DOHH2 (cell line): ENCODE results near the gene PACRGL.

Experiments used
- H3F3A ChIP-seq: fragments of 200-600 bp; sonication (generic), shearing (Covaris generic); 2 replicates; pipeline ENCODE4 v1.6.0; 2016; ENCODE audit warnings: antibody characterized with exemption, mild to moderate bottlenecking; ENCODE audit not compliant: control insufficient read depth, insufficient read depth
- H3K27ac ChIP-seq: fragments of 200-600 bp; sonication (generic); 2 replicates; pipeline ENCODE4 v1.5.1; 2014; ENCODE audit warnings: low read depth, mild to moderate bottlenecking, low read length, moderate library complexity
- H3K27me3 ChIP-seq: fragments of 200-600 bp; sonication (generic); 2 replicates; pipeline ENCODE4 v1.6.1; 2014; ENCODE audit warnings: mild to moderate bottlenecking, low read length, mixed read lengths; ENCODE audit not compliant: control insufficient read depth
- H3K36me3 ChIP-seq: fragments of 200-600 bp; sonication (generic); 2 replicates; pipeline ENCODE4 v1.6.1; 2014; ENCODE audit warnings: mild to moderate bottlenecking, low read length, moderate library complexity, mixed read lengths; ENCODE audit not compliant: control insufficient read depth
- H3K4me1 ChIP-seq: fragments of 200-600 bp; sonication (generic); 2 replicates; pipeline ENCODE4 v1.6.1; 2014; ENCODE audit warnings: mild to moderate bottlenecking, low read length, mixed read lengths; ENCODE audit not compliant: control insufficient read depth
- H3K4me2 ChIP-seq: fragments of 200-600 bp; sonication (generic); 2 replicates; pipeline ENCODE4 v1.6.0; 2014; ENCODE audit warnings: mild to moderate bottlenecking, low read length, moderate library complexity
- H3K4me3 ChIP-seq: fragments of 200-600 bp; sonication (generic); 2 replicates; pipeline ENCODE4 v1.5.1; 2014; ENCODE audit warnings: mild to moderate bottlenecking, low read length, mixed read lengths
- H3K79me2 ChIP-seq: fragments of 200-600 bp; sonication (generic); 2 replicates; pipeline ENCODE4 v1.6.1; 2014; ENCODE audit warnings: mild to moderate bottlenecking, low read length, mixed read lengths; ENCODE audit not compliant: control insufficient read depth
- H3K9me2 ChIP-seq: fragments of 200-600 bp; sonication (generic); replicated peaks from 2 replicates; pipeline ENCODE4 v1.6.1; 2014; ENCODE audit warnings: mild to moderate bottlenecking, low read length, mixed read lengths; ENCODE audit not compliant: control insufficient read depth
- H3K9me3 ChIP-seq: fragments of 200-600 bp; sonication (generic); 2 replicates; pipeline ENCODE4 v1.6.1; 2014; ENCODE audit warnings: antibody characterized with exemption, low read length, mixed read lengths; ENCODE audit not compliant: control insufficient read depth, insufficient read depth
- H4K20me1 ChIP-seq: fragments of 200-600 bp; sonication (generic); 2 replicates; pipeline ENCODE4 v1.6.0; 2014; ENCODE audit warnings: low read depth, mild to moderate bottlenecking, antibody characterized with exemption, low read length, moderate library complexity; ENCODE audit not compliant: control insufficient read depth, insufficient read depth
- CTCF ChIP-seq: fragments of 200-600 bp; sonication (generic); IDR thresholded peaks from one replicate; pipeline ENCODE4 v1.5.1; 2014; ENCODE audit warnings: antibody characterized with exemption, mild to moderate bottlenecking, low read depth, low read length; ENCODE audit not compliant: poor library complexity, severe bottlenecking
- EZH2phosphoT487 ChIP-seq: fragments of 200-600 bp; sonication (generic); IDR thresholded peaks from 2 replicates; pipeline ENCODE4 v1.6.1; 2017; ENCODE audit warnings: borderline replicate concordance, mild to moderate bottlenecking, antibody characterized with exemption, low read length, moderate library complexity, mixed read lengths

The PACRGL gene

GRCh38 chr4:20696815-20697214, 3.4 kb upstream of the PACRGL start:
- Histone ChIP-seq H3K27ac (no peak overlapping the region), H4K20me1 (no peaks in the 10 kb centered on the region), H3K79me2 (peaks cover 15% of the 10 kb centered on the region), H3K4me2 (no peak overlapping the region), H3K4me3 (no peak overlapping the region), H3K36me3 (no peaks in the 10 kb centered on the region), H3K9me2 (no peaks in the 10 kb centered on the region), H3F3A (no peaks in the 10 kb centered on the region), H3K27me3 (no peaks in the 10 kb centered on the region), H3K9me3 (no peaks in the 10 kb centered on the region), H3K4me1 (peaks cover 18% of the 10 kb centered on the region)
- no peak for TF ChIP-seq EZH2phosphoT487
- TF ChIP-seq CTCF: no peak

GRCh38 chr4:20698382-20698781, 1.9 kb upstream of the PACRGL start:
- Histone ChIP-seq H3K4me1 (peaks cover 18% of the 10 kb centered on the region), H3F3A (no peaks in the 10 kb centered on the region), H3K9me2 (no peaks in the 10 kb centered on the region), H3K27me3 (no peaks in the 10 kb centered on the region), H3K27ac (no peak overlapping the region), H3K36me3 (0 out of 2 replicates have a peak, but pooled peaks cover 3% of the 10 kb centered on the region), H4K20me1 (no peaks in the 10 kb centered on the region), H3K4me3 (no peak overlapping the region), H3K9me3 (no peaks in the 10 kb centered on the region), H3K79me2 (peaks cover 31% of the 10 kb centered on the region), H3K4me2 (no peak overlapping the region)
- TF ChIP-seq EZH2phosphoT487: no peak
- no peak for TF ChIP-seq CTCF

- no peak overlapping the region for H3K27ac ChIP-seq
- no peak overlapping the region for H3K4me3 ChIP-seq
- H3K9me3 ChIP-seq: no peaks in the 10 kb centered on the region
- peaks cover 3% of the 10 kb centered on the region; the same call in 1 of the 2 replicates for H3K36me3 ChIP-seq
- no peak overlapping the region for H3K4me2 ChIP-seq
- peaks cover 18% of the 10 kb centered on the region for H3K4me1 ChIP-seq
- no peaks in the 10 kb centered on the region for H3F3A ChIP-seq
- H4K20me1 ChIP-seq: no peaks in the 10 kb centered on the region
- TF ChIP-seq CTCF: no peak
- TF ChIP-seq EZH2phosphoT487: no peak
- peaks cover 35% of the 10 kb centered on the region for H3K79me2 ChIP-seq
- no peaks in the 10 kb centered on the region for H3K27me3 ChIP-seq
- no peaks in the 10 kb centered on the region for H3K9me2 ChIP-seq
Observed at GRCh38 chr4:20698820-20699219, 1.4 kb upstream of the PACRGL start.
